Activated naive CD8-positive, alpha-beta T cell treated with anti-CD3 and anti-CD28 coated beads, Interleukin-2, amount 50 U/mL, for 16 hours (primary cell): Measurements from ENCODE around the gene PSKH1.
"Not testable (repeated sequence)": the region's sequence is repeated elsewhere in the genome, so short reads cannot be mapped to it uniquely, and the experiment has no call there.

Source experiments
- DNase-seq: peaks from one replicate; pipeline ENCODE4 v3.0.0-alpha.2; 2020; ENCODE audit warnings: low read depth, low spot score

The PSKH1 gene

GRCh38 chr16:67924140-67924906, 31.3 kb downstream of the PSKH1 start:
- DNase-seq: no peak

DNA sequence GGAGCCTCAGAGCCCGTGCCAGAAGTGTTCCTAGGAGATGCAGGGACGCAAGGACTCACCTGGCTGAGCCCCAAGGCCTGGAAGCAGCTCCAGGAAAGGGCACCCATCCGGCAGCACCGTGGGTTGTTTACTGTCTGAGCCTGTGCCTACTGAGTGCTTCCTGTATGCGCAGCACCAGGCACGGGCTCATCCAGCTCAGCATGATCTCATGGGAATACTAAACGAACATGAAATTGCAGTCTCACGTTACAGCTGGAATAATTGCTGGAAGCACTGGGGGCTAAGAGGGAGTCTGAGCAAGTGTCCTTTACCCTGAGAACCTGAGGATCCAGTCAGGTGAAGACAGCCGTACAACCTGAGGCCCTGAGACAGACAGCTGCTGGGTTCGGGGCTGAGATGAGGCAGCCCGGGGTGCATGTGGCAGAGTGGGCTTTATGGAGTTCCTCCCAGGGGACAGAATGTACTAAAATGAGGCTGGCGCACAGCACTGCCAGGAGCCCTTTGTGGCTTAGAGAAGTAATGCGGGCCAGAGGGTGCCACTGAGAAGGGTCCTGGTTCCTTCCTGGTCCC, 33.2 kb downstream of the PSKH1 start:
- no peak for DNase-seq

- DNase-seq: no peak
Measured at GRCh38 chr16:67927131-67927941, 34.3 kb downstream of the PSKH1 start.

DNA sequence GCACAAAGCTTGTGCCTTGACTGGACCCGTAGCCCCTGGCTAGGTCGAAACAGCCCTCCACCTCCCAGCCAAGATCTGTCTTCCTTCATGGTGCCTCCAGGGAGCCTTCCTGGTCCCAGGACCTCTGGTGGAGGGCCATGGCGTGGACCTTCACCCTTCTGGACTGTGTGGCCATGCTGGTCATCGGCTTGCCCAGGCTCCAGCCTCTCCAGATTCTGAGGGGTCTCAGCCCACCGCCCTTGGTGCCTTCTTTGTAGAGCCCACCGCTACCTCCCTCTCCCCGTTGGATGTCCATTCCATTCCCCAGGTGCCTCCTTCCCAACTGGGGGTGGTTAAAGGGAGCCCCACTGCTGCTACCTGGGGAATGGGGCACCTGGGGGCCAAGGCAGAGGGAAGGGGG, 35.1 kb downstream of the PSKH1 start:
- no peak for DNase-seq

DNA sequence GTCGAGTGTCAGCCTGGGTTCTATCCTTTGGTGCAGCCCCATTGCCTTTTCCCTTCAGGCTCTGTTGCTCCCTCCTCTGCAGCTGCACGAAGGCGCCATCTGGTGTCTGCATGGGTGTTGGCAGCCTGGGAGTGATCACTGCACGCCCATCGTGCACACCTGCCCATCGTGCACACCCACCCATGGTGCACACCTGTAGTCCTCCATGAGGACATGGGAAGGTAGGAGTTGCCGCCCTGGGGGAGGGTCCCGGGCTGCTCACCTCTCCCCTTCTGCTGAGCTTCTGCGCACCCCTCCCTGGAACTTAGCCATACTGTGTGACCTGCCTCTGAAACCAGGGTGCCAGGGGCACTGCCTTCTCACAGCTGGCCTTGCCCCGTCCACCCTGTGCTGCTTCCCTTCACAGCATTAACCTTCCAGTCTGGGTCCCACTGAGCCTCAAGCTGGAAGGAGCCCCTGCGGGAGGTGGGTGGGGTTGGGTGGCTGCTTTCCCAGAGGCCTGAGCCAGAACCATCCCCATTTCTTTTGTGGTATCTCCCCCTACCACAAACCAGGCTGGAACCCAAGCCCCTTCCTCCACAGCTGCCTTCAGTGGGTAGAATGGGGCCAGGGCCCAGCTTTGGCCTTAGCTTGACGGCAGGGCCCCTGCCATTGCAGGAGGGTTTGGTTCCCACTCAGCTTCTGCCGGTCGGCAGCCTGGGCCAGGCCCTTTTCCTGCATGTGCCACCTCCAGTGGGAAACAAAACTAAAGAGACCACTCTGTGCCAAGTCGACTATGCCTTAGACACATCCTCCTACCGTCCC, 35.7 kb downstream of the PSKH1 start:
- DNase-seq: peak; percentile 60

- DNase-seq: no peak
Measured at GRCh38 chr16:67930191-67930590, 37.1 kb downstream of the PSKH1 start.

DNA sequence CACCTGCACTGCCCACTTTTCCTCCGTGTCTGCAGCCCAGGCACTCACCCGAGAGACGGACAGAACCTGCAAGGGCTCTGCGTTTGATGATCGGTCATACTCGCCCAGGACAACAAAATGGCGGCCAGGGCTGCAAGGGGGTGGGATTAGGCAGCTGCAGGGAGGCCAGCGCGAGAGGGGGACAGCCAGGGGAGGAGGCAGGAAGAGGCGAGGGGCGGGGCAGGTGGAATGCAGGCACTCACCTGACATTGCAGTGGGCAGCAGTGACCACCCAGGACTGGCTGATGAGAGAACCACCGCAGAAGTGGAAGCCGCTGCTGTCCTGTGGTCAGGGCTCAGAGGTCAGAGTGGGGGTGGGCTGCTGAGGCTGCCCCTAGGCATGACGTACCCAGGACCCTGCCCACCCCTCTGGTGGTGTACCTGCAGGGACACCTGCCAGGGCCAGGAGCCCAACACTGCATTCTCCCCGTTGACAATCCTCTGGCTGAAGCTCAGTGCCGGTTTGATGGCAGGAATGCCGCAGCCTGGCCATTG, 37.7 kb downstream of the PSKH1 start:
- DNase-seq: no peak

GRCh38 chr16:67931712-67932461, 38.8 kb downstream of the PSKH1 start, which contains the start of gene CTRL:
CTRL (minus strand) TSS chr16:67931862; CDS start chr16:67931852, 10 bp downstream.
- DNase-seq: no peak

GRCh38 chr16:67932462-67932840, 39.4 kb downstream of the PSKH1 start:
- no peak for DNase-seq

DNA sequence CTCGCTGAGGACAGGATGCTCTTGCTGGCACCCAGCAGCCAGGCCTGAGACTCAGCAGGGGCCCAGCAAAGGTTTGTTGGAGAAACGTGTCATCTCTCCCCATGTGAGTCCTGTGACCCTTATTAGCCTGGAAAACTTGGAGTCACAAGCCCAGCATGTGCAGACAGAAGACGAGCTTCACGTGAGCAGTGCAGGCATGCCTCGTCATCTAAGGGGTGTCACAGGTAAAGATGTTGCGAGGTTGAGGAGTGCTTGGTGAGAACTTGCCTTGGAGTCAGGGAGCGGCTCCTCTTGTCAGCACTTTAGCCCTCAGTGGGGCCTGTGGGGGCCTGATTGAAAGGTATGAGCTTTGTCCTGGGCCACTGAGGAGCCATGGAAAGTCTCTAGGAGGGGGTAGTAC, 40.8 kb downstream of the PSKH1 start:
- no peak for DNase-seq

DNA sequence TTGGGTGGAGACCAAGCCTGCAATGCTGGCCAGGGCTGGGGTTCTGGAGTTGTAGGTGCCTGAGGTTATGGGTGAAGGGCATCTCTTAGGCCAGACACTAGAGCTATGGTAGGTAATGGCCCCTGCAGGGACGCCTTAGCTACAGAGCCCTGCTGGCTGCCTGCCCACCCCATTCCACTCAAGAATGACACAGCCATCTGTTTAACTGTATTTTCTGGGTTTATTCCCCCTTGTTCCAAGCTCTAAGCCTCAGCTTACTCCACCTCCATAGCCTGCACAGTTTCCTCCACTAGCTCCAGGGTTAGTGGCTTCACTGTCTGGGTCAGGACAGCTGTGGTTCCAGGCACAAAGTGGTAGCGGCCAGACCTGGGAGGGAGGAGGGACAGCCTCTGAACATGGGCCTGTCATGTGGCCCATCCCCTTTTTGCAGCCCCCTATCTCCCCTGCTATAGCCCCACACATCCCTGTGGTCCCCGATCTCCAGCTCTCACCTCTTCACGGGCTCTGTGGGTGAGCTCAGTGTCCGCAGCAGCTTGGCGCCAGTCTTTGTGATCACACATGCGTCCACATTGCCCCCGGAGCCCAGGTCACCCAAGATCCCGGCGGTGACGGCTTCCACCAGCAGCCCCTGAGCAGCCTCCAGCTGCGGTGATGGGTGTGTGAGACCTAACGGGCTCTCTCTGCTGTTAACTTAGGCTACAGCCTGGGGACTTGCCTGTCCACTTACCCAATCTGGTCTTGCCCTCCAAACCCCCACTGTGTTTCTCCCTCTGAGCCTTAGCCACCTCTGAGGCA, 41.4 kb downstream of the PSKH1 start:
- no peak for DNase-seq

- DNase-seq: no peak
Measured at GRCh38 chr16:67935101-67935401, 42.0 kb downstream of the PSKH1 start.

DNA sequence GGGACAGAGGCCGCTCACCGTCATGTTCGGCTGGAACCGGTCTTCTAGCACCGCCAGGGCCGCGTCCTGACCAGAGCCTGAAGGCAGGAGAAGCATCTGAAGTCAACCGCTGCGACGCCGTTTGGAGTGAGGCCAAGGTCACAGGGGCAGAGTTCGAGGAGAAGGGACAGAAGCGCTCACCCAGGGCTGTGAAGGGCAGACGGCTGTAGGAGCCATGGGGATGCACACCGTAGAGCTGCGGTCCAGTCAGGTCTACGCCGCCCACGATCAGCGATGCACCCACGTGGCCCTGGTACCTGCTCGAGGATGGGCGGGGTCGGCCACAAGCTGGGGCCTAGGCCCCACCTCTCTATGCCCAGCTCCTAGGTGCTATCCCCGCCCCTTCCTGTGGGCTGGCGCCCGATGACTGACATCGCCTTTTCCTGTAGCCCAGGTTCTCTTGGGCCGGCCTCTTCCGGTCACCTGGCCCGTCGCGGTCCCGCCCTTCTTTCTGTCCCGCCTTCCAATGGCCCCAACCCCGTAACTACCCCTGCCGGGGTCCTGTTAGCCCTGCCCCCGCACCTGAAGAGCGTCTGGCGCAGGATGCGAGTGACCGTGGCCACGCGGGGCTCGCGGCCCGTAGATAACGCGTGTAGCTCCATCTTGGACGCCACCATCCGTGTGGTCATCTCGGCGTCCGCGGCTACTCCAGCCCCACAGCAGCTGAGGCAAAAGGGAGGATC, 42.5 kb downstream of the PSKH1 start:
- DNase-seq: peak; percentile 89

DNA sequence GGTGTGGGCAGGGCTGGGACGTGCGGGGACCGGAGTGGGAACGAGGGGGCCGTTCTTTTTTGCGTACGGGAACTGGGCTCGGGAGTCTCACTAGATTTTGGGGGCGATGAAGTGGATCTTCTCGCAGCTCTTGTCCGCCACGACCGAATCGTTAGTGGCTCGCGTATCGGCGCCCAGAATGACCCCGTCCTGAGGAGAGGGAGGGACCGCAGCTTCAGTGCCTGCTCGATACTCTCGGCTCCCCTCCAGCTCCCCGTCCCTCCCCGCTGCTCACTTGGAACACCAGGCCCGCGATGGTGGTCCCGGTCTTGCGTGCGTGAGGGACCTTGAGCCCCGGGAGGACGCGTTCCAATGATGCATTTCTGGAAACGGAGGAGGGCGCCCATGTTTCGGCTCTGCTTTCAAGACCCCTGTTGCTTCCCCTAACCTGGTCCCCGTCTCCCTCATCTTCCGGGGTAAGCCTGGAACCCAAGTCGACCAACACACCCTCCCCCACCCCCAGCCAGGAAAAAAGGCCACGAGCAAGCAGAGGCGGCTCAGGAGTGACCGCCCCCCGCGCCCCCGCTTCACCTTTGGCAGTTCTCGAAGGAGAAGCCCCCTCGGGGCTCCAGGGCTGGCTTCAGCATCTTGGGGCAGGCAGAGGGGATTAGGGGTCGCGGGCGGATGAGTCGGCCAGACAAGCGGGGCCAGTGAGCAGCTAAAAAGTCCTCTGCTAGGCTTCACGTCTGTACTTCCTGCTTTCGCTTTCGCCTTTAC, 43.2 kb downstream of the PSKH1 start, which contains the start of gene PSMB10:
PSMB10 (minus strand) TSS at position 727 of the 756 bp plus-strand sequence; CDS start at position 626, 101 bp downstream.
- no peak for DNase-seq

GRCh38 chr16:67936880-67937605, 44.0 kb downstream of the PSKH1 start:
- DNase-seq: peak; percentile 69

- DNase-seq: not testable (repeated sequence)
Measured at GRCh38 chr16:67937713-67938112, 44.7 kb downstream of the PSKH1 start.

DNA sequence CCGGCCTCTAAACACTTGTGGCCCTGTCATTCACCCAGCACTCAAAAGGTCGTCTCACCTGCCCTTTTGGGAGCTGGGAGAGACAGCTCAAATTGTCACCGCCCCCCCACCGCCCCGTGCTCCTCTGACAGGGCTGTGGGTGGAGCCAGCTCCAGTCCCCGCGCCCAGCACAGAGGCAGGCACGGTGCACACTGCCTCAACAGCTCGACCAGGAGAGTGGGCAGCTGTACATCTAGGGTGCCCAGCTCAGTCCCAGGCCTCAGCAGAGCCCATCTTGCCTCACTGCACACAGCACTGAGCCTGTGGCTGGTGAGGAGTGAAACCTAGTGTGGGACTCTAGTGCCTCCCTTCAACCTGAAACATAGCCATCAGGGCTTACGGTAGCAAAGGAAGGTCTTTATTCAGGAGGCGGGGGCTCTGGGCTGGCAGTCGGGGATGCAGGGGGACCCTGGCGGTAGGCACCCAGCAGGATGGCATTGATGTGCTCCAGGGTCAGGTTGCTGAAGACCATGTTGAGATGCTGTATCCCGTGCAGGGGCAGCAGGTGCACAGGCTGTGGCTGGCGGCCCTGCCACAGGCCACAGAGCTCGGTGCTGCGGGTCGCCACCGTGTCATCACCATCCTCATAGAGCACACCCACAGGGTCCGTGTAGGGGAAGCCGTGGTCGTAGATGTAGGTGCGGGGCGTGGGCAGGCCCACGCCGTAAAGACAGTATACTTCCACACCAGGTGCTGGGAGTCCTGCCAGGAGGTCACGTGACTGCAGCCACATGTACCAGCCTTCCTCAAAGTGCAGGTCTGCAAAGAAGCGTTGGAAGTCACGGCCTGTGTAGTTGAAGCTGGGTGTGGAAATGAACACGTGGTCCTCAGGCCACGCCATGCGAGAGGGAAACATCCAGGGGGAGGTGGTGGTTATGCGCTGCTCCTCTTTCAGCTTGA, 46.7 kb downstream of the PSKH1 start:
- no peak for DNase-seq
